DMS 273 treated with DMSO at 0.1 percent for 48 hours (cell line): ENCODE data around the gene MYOF.

Experiments used
- DNase-seq: peaks from one replicate; lab custom pipeline; 2025; lab: John Stamatoyannopoulos, UW

Gene MYOF, protein sequence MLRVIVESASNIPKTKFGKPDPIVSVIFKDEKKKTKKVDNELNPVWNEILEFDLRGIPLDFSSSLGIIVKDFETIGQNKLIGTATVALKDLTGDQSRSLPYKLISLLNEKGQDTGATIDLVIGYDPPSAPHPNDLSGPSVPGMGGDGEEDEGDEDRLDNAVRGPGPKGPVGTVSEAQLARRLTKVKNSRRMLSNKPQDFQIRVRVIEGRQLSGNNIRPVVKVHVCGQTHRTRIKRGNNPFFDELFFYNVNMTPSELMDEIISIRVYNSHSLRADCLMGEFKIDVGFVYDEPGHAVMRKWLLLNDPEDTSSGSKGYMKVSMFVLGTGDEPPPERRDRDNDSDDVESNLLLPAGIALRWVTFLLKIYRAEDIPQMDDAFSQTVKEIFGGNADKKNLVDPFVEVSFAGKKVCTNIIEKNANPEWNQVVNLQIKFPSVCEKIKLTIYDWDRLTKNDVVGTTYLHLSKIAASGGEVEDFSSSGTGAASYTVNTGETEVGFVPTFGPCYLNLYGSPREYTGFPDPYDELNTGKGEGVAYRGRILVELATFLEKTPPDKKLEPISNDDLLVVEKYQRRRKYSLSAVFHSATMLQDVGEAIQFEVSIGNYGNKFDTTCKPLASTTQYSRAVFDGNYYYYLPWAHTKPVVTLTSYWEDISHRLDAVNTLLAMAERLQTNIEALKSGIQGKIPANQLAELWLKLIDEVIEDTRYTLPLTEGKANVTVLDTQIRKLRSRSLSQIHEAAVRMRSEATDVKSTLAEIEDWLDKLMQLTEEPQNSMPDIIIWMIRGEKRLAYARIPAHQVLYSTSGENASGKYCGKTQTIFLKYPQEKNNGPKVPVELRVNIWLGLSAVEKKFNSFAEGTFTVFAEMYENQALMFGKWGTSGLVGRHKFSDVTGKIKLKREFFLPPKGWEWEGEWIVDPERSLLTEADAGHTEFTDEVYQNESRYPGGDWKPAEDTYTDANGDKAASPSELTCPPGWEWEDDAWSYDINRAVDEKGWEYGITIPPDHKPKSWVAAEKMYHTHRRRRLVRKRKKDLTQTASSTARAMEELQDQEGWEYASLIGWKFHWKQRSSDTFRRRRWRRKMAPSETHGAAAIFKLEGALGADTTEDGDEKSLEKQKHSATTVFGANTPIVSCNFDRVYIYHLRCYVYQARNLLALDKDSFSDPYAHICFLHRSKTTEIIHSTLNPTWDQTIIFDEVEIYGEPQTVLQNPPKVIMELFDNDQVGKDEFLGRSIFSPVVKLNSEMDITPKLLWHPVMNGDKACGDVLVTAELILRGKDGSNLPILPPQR (N-terminal part only)

DNA sequence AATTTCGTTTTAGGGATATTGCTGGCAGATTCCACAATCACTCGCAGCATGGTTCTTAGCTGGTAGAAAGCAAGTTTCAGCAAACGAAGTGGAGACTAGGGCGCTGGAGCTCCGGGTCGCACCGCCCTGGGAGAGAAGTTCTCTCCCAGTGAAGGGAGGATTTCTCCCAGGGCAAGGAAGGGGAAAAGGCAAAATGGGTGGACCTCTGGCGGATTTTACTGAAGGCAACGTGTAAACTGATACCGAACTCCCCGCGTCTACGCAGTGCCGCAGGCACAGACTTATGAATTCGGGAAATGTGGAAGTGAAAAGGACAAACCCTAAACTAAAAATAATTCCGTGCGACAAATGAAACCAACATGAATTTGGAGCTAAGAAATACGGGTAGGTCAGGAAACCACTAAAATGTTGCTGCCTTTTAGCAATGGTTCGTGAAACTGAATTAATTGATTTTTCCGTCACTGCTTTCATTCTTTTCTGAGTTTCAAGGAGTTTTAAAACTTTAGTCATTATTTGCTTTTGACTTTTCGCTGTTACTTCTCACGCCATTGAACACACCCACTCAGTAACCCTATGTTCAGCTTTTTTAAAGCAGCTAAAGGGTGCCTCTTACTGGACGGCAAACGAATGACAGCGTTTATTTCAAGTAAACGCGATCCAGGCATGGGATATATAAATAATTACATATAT is at the start of gene MYOF:
Gene MYOF (minus strand): TSS at position 190 of the 690 bp plus-strand sequence. CDS start 140 bp downstream, at position 50.
- DNase-seq, result peak; percentile 26

DNA sequence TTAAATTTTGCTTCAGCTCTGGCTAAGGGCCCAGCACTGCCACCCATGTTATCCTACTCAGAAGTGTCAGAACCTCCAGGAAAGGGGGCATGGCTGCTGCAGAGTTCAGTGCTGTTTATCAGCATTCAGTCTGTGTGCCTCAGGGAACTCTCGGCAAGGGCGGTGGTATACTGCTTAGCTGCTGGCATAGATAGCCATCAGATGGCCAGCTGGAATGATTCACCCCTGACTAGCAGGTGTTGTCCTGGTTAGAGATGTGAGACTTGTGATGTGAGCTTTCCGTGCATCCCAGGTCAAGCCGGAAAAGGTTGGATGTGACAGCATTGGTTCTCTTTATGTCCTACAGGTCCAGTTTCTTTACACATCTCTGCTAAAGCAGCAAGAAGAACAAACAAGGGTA is 36.4 kb upstream of the MYOF start:
- no peak for DNase-seq

DNA sequence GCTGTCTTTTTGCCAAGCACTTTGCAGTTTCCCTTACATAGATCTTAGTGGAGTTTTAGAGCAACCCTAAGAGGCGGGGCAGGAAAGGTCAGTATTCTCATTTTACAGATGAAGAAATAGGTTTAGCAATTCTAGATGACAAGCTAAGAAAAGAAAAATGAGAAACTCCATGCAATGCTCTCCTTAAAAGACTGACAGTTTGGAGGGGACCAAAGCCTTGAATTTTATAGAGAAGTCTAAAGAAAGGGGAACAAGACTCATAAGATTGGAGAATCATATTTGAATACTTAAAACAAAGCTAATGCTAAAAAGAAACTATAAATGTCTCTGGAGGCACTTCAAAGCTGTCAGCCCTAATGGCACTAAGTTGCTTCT is 33.9 kb upstream of the MYOF start:
- DNase-seq, result no peak

DNA sequence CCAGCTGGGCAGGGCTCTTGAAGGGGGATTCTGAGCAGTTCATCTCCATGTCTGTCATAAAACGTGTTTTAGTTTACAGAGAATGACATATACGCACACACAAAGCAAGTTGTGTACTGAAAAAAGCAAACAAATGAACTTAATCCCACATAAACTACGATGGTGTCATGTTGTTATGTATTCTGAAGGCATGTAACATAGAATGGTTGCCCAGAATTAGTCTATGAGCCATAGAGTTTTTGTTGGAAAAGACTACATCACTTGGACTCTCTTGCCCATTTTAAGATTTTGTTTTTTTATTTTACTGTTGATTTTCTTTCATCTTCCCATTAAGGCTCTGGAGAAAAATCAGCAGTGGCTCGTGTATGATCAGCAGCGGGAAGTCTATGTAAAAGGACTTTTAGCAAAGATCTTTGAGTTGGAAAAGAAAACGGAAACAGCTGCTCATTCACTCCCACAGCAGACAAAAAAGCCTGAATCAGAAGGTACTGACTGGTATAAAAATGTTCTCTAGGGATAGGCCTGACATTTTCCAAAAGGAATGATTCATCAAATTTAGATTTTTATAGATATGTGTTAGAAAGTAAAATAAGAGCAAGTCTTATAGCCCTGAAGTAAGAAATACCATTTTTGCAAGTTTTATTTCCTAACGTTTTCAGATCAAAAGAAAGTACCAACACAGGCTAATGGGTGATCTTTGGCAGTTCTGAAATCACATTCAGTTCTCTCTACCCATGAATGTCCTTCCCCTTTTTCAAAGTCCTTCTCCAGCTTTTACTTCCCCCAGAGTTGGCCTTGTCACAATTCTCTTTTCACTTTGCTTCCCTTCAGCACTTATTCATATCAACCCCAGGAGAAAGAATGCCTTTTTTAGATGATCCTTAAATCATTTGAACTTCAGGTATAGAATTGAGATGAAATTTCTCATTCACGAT is 33.2 kb upstream of the MYOF start:
- DNase-seq, result no peak

DNA sequence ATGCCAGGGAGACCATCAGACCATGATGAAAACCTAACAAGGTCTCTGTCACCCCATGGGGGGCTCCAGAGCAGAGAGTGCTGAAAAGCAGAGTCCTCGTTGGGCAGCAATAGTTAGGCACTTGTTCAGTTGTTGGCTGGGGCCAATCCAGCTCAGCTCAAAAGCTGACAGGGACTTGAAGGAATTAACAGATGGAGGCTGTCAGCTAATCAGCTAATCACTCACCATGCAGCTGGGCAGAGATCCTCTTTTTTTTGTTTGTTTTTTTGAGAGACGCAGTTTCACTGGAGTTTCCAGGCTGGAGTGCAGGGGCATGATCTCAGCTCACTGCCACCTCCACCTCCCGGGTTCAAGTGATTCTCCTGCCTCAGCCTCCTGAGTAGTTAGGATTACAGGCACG is 32.4 kb upstream of the MYOF start:
- DNase-seq, result no peak

DNA sequence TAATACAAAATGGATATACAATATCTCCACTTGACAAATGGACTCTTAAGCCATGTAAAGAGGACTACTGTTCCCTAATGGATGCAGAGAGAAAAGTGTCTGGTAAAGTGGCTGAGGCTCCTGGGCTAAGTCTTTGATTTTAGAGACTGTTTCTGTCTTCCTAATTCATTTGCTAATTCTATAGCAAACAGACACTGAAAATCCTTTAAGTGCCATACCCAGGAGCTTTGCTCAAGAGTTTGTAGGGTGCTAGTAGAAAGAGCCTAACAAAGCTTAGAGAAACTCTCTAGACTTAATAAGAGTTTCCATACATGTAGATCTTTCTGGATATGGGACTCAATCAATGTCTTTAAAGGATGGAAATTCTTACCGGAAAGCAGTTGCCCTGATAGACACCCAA is 31.0 kb upstream of the MYOF start:
- DNase-seq, result no peak

DNA sequence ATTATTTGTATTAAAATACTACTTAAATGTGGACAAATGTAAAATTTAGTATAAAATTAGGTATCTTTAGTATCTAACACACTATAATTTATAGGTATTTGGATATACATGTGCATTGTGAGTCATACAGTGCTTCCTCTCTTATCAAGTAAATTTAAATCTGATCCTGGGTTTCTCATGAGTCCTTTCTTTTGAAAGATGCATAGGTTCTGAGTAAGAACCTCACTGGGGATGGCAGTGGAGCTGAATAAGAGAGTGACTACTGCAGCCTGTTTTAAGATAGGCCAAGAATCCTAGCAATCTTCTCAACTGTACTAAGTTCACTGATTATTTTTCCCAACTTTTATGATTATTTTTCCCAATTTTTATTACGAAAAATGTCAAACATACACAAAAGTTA is 30.4 kb upstream of the MYOF start:
- DNase-seq, result no peak

DNA sequence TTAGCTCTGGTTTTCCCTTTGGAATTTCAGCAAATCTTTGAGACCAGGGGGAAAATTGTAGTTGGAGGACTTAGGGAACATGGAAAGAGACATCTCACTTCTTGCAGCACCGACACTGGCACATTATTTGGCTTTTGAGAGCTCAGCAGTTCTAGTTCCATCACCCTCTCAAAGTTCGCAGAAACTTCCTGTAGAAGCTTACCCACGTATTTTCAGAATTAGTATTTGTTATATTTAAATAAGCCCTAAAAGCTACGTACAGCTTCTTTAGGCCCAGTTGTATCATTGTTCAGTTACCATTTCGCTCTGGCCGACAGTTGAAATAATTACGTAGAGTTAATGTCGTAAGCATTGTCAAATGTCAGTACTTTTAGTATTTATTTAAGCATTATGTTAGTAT is 27.7 kb upstream of the MYOF start:
- DNase-seq, result no peak

DNA sequence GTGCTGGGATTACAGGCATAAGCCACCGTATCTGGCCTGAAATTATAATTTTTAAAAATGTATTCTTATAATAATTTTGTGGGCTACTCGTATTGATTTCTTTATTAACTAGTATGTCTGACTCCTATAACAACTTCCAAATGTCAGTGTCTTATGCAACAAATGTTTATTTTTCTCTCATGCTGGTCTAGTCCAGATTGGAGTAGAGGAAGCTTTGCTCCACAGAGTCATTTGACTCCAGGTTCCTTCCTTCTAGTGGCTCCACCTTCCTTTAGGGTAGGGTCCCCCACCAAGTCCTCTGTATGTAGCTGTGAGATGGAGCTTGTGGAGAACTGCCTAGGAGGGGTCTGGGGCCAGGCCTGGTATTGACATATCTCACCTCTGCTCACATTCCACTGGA is 22.9 kb upstream of the MYOF start:
- no peak for DNase-seq

DNA sequence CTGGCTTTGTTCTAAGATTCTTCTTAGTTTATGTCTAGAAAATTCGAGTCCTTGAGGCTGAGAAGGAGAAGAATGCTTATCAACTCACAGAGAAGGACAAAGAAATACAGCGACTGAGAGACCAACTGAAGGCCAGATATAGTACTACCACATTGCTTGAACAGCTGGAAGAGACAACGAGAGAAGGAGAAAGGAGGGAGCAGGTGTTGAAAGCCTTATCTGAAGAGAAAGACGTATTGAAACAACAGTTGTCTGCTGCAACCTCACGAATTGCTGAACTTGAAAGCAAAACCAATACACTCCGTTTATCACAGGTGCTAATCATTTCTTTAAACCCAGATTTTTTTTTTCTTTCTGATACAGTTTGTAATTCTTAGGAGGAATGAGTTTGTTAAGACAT is 20.9 kb upstream of the MYOF start:
- DNase-seq, result no peak

DNA sequence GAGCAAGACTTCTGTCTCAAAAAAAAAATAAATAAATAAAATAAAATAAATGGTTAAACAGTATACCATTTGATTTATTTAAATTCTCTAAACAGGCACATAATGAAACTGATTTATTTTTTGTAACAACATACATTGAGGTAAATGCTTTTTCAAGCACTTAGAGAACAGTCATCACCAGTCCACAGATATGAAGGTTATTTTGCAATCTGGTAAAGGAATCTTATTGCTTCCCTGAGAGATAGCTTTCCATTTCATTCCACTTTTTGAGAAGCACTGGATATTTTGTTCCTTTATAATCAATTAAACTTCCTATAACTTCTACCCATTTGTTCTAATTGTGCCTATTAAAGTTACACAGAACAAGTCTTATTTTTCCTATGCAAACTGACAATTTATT is 19.5 kb upstream of the MYOF start:
- no peak for DNase-seq

DNA sequence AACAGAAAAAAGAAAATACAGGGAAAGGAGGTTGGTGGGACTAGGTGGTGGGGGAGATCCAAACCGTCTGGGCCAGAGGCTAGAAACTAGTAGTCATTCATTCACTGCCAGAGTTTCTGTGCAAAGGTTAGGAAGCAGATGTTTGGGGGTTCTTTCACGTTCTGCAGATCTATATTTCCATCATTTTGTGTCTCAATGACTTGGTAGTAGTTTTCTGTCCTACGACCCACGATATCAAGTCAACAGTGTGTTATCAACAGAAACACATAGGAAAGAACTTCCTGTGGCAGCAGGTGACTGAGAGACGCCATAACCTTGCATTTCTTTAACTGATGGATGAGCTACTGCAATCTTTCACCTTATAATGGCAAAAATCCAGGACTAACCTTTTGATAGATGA is 16.0 kb upstream of the MYOF start:
- no peak for DNase-seq

DNA sequence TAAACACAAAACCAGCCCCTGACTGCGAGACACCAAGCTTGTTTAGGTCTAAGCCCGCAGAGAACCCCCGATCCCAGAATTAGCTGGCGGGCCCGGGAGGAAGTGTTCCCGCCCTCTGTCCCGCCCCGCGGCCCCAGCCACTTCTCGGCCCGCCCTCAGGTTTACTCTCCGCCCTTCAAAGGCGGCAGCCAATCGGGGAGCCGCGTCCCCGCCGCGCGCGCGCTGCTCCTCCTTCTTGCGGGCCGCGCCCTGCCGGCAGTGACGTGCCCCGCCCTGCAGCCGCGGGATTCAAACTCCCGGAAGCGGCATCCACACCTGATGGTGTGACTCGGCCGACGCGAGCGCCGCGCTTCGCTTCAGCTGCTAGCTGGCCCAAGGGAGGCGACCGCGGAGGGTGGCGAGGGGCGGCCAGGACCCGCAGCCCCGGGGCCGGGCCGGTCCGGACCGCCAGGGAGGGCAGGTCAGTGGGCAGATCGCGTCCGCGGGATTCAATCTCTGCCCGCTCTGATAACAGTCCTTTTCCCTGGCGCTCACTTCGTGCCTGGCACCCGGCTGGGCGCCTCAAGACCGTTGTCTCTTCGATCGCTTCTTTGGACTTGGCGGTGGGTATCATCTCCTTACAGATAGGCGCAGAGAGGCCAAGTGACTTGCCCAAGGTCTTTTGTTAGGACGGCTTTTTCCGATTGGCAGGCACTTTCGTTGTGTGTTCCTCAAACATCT is 14.3 kb upstream of the MYOF start, which contains the start of gene CEP55:
Gene CEP55 (plus strand): TSS at position 291 of the 720 bp plus-strand sequence. CDS start 3,440 bp downstream, outside the sequence.
- peak; percentile 45 for DNase-seq

DNA sequence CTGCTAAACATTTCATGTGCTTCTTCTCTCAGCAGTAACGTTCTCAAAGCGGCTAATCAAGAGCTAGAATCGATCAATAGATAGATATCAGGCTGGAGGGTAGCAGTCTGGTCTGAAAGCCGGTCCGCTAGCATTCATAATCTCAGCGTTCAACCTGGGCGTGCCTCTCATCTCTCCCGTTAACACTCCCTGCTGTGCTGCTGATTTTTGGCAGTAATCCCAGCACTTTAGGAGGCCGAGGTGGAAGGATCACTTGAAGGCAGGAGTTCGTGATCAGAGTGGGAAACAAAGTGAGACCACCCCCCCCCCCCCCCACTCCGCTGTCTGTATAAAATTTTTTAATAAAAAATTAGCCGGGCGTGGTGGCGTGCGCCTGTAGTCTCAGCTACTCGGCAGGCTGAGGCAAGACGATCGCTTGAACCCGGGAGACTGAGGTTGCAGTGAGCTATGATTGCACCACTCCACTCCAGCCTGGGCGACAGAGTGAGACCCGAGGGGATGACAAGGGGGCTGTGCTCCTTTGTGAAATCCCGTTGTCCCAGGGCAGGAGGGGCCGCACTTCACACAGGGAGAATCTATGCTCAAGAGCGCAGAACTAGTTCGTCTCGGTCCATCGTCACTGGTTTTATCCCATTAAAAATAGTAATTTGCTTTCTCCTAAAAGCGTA is 13.7 kb upstream of the MYOF start:
- DNase-seq, result no peak

DNA sequence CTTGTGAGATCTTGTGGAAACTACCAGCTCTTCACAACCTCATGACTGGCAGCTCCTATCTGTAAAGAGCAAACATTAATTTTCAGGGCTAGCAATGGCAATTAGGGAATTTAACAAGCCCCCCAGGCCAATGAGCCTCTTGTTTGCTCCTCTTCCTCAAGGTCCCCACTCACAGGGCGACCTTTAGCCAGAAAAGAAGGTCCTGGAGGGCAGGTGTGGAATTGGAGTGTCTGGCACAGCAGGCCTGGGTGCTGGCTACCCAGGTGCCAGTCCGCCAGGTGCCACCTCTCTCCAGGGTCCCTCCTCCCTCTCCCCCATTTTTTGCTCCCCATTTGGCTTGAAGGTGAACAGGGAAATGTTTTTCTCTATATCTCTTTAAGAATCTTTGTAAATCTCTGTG is 12.4 kb upstream of the MYOF start:
- DNase-seq, result no peak

DNA sequence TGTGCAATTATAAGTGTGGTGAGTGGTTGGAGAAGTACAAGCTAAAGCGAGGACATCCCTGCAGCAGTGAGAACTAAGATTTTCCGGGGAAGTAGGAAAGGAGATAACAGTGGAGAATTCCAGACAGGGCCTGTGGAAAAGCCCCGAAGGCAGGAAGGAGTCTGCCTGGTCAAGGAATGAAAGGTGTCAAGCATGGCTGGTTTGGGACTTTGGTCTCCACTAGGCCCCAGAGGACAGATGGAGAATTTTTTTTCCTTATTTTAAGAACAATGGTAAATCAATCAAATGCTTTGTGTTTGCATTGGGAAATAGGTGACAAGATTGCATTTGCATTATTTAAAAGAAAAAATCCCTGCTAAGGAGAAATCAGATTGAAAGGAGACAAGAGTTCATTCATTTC is 11.0 kb upstream of the MYOF start:
- DNase-seq, result no peak

DNA sequence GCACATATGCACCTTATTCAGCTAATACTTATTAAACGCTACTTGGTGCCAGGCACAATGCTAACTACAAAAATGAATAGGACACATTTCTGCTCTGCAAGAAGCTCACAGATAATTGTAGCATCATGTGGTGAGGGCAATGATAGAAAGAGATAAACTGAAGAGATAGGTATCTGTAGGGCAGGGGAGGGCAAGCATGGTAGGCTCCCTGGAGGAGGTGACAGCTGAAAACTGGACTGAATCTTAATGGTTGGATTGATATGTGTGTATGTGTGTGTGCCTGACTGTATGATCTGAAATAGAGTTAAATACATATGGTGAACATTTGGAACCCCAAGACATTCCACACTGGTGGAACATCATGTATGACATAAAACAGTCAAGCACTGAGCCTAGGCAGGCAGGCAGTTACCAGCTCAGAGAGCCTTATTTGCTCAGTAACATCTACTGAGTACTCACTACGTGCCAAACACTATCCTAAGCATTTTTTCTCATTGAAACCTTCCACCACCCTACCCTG is 9.5 kb upstream of the MYOF start:
- DNase-seq, result no peak

DNA sequence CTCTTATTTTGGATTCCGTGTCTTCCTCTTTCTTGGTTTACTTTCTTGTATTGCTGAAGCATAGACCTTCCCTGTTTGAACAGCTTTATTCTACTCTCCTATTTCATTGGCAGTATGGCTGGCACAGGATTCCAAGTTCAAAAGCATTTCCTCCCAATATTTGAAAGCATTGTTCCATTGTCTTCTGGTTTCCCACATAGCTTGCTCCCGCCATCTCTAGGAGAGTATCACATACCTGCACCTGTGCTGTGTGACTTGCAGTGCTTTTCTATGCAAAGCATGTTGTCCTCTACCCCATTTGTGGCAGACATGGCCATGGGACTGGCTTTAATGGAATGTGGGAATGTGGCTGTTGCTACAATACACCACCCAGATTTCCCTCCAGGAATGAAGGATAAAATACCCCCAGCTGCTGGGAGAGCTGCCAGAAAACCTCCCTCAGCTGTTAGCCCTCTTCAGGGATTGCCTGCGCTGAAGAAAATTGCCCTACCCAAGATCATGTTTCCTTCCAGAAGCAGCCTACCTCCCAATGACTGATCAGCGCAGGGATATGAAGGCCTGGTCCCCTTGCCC is 6.9 kb upstream of the MYOF start:
- DNase-seq, result no peak

DNA sequence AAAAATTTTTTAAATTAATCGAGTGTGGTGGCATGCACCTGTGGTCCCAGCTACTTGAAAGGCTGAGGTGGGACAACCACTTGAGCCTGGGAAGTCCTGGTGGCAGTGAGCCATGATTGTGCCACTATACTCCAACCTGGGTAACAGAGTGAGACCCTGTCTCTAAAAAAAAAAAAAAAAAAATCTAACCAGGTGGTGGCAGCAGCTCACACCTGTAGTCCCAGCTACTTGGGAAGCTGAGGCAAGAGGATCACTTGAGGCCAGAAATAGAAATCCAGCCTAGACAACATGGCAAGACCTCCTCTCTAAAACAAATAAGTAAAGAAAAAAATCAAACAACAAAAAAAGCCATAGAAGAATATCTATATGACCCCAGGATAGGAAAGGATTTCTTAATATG is 3.6 kb upstream of the MYOF start:
- no peak for DNase-seq
